ENCODE data around the gene SSBP4.

Gene SSBP4

GRCh38 chr19:18437491-18438330 is 18.5 kb downstream of the SSBP4 start, which contains the start of gene ISYNA1 (continued):
- peak; percentile 48; the same call in 1 of the 2 replicates for TF ChIP-seq KLF1 (tag by site-specific recombination; IDR thresholded peaks at IDR 0.05)
- TF ChIP-seq ZNF324 (tag by site-specific recombination; IDR thresholded peaks at IDR 0.05), result peak; percentile 43; the same call in 1 of the 2 replicates
- peak; percentile 92 for TF ChIP-seq ZBTB26 (tag by site-specific recombination; optimal IDR thresholded peaks at IDR 0.05)
- TF ChIP-seq ZNF169 (tag by site-specific recombination; IDR thresholded peaks at IDR 0.05), result no peak
- TF ChIP-seq ZNF777 (tag by site-specific recombination; IDR thresholded peaks at IDR 0.05; ENCODE audit: borderline replicate concordance), result peak; percentile 44; the same call in 1 of the 2 replicates
- TF ChIP-seq ZSCAN18 (tag by site-specific recombination; IDR thresholded peaks at IDR 0.05), result no peak
- no peak for TF ChIP-seq ZNF792 (tag by site-specific recombination; IDR thresholded peaks at IDR 0.05)
- peak; percentile 29 for TF ChIP-seq ZEB2 (tag by site-specific recombination; IDR thresholded peaks at IDR 0.05)
- 0 out of 2 replicates have a peak, but pooled peaks have one; percentile 28 for TF ChIP-seq INSM2 (tag by site-specific recombination; IDR thresholded peaks at IDR 0.05)
- no peak; the same call in 1 of the 2 replicates for TF ChIP-seq ZNF785 (tag by site-specific recombination; IDR thresholded peaks at IDR 0.05)
- TF ChIP-seq KLF10 (tag by site-specific recombination; IDR thresholded peaks at IDR 0.05), result peak; percentile 83; the same call in 1 of the 2 replicates
- TF ChIP-seq ZNF354C (tag by site-specific recombination; IDR thresholded peaks at IDR 0.05; ENCODE audit: borderline replicate concordance, low read depth), result no peak
- no peak for TF ChIP-seq ZNF404 (tag by site-specific recombination; IDR thresholded peaks at IDR 0.05)
- no peak for TF ChIP-seq PRDM6 (tag by site-specific recombination; IDR thresholded peaks at IDR 0.05)
- TF ChIP-seq ZNF214 (tag by site-specific recombination; IDR thresholded peaks at IDR 0.05; ENCODE audit: borderline replicate concordance), result no peak
- no peak for TF ChIP-seq ZBTB1 (tag by site-specific recombination; IDR thresholded peaks at IDR 0.05)
- TF ChIP-seq ZSCAN30 (tag by site-specific recombination; IDR thresholded peaks at IDR 0.05), result no peak
- TF ChIP-seq ZSCAN4 (tag by site-specific recombination; IDR thresholded peaks at IDR 0.05), result no peak
- TF ChIP-seq ZNF843 (tag by site-specific recombination; IDR thresholded peaks at IDR 0.05), result peak; percentile 13; the same call in 1 of the 2 replicates
- no peak; the same call in none of the 2 replicates for TF ChIP-seq SP3 (tag by site-specific recombination; IDR thresholded peaks at IDR 0.05)
- peak; percentile 46; the same call in 1 of the 2 replicates for TF ChIP-seq KLF17 (tag by site-specific recombination; IDR thresholded peaks at IDR 0.05)
- TF ChIP-seq ZNF664 (tag by site-specific recombination; IDR thresholded peaks at IDR 0.05), result no peak
- no peak for TF ChIP-seq ZNF175 (tag by site-specific recombination; IDR thresholded peaks at IDR 0.05)
- TF ChIP-seq ZNF610 (tag by site-specific recombination; IDR thresholded peaks at IDR 0.05; ENCODE audit: borderline replicate concordance), result peak; percentile 24; the same call in 1 of the 2 replicates
- peak; percentile 93 for TF ChIP-seq ZFHX2 (tag by site-specific recombination; conservative IDR thresholded peaks at IDR 0.05)
- no peak for TF ChIP-seq GLIS2 (tag by site-specific recombination; IDR thresholded peaks at IDR 0.05)
- 0 out of 2 replicates have a peak, but pooled peaks have one; percentile 23 for TF ChIP-seq ZNF501 (tag by site-specific recombination; IDR thresholded peaks at IDR 0.05)
- TF ChIP-seq ZNF366 (tag by site-specific recombination; conservative IDR thresholded peaks at IDR 0.05), result no peak
- peak; percentile 52 for TF ChIP-seq ZBTB7A (tag by site-specific recombination; IDR thresholded peaks at IDR 0.05; ENCODE audit: low read depth)
- no peak for TF ChIP-seq MYNN (tag by site-specific recombination; IDR thresholded peaks at IDR 0.05; ENCODE audit: borderline replicate concordance)
- peak; percentile 79 for TF ChIP-seq ZNF600 (tag by site-specific recombination; IDR thresholded peaks at IDR 0.05)
- peak; percentile 56; the same call in 1 of the 2 replicates for TF ChIP-seq ZBTB20 (tag by site-specific recombination; IDR thresholded peaks at IDR 0.05)
